Activated CD4-positive, alpha-beta T cell treated with anti-CD3 and anti-CD28 coated beads, Interleukin-2, amount 50 U/mL, for 24 hours (primary cell): ENCODE measurements around the gene ANTXR1.

ENCODE experiments used
- DNase-seq, 2 donors: peaks; one replicate each; pipeline ENCODE4 v3.0.0-alpha.2; 2020; ENCODE audit warnings: low read depth in 1 of 2, low spot score in 1 of 2

The ANTXR1 gene

DNA sequence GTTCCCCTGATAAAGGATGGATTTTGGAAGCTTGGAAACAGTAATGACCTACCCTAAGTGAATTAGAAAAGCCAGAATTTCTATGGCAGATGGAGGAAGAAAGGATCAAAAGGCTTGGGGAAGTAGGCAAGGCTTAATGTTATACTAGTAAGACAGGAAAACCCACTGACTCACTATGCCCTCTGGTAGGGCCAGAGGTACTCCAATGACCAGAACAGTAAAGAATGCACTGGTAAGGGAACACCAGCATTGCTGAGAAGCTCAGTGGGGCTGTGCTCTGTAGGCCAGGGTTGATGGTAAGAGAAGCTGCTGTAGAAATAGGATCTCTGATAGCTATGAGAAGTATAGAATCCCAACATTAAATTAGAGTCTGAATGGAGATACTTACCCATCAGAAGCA, 247.7 kb downstream of the ANTXR1 start:
- DNase-seq: no peak

GRCh38 chr2:69269330-69269729, 256.4 kb downstream of the ANTXR1 start:
- no peak for DNase-seq

- DNase-seq: no peak
Observed at GRCh38 chr2:69271831-69272257, 258.9 kb downstream of the ANTXR1 start.

GRCh38 chr2:69272803-69273471, 260.0 kb downstream of the ANTXR1 start:
- DNase-seq: no peak

- no peak for DNase-seq
Observed at GRCh38 chr2:69275490-69275889, 262.5 kb downstream of the ANTXR1 start.

- DNase-seq: no peak
Observed at GRCh38 chr2:69278366-69278765, 265.4 kb downstream of the ANTXR1 start.

- DNase-seq: no peak
Observed at GRCh38 chr2:69279211-69279610, 266.2 kb downstream of the ANTXR1 start.

DNA sequence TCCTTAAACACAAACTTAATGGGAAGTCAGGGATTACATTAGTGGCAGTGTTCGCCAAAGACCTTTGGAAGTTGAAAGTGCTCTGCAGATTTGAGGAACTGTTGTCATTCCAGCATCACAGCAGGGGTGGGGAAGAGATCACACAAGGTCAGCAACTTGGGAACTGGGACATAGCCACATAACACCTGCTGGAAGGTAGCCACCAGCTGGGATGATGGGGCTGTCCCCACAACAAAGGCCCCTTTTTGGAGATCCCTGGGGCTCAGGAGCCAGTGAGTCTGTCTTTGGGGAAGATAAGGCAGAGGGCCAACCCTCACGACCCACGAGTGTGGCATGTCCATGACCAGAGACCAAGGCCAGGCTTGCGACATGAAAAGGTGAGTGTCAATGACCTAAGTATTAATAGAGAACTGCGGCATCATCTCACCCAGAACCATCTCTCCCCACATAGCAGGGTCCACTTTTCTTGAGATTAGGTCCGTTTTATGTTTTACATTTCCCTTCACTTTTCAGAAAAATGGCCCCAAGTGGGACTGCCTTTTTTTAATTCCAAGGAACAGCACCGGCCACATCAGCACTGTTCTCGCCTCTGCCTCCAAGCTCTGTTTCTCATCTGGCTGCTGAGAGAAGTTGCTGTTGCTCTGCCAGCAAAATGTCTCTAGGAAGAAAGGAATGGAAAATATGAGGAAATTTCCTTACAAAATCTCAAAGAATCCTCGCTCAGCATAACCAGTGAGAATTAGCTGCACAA, 267.1 kb downstream of the ANTXR1 start:
- DNase-seq: no peak

- DNase-seq: no peak
Observed at GRCh38 chr2:69280796-69281412, 267.9 kb downstream of the ANTXR1 start.

- no peak for DNase-seq
Observed at GRCh38 chr2:69285379-69285894, 272.5 kb downstream of the ANTXR1 start.

GRCh38 chr2:69287544-69287943, 274.6 kb downstream of the ANTXR1 start:
- DNase-seq: no peak

GRCh38 chr2:69288429-69288828, 275.4 kb downstream of the ANTXR1 start:
- no peak for DNase-seq

- no peak for DNase-seq
Observed at GRCh38 chr2:69291004-69291650, 278.1 kb downstream of the ANTXR1 start.

DNA sequence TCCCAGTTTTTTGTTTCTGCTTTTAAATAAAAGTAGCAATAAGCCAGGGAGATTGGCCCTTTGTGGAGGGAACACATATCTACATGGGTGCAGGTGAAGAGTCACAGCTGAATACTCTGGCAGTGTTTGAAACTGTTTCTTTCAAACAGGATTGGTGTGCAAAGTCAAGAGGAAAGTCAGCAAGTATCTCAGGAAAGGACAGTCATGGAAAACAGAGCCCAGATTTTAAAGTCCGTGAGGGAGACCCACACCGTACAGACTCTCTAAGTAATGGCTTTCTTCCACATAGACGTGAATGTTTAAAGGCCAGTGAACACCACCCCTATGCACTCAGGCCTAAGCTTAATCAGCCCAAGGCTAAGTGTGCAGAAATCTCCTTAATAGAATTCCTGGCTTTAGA, 278.7 kb downstream of the ANTXR1 start:
- DNase-seq: no peak

DNA sequence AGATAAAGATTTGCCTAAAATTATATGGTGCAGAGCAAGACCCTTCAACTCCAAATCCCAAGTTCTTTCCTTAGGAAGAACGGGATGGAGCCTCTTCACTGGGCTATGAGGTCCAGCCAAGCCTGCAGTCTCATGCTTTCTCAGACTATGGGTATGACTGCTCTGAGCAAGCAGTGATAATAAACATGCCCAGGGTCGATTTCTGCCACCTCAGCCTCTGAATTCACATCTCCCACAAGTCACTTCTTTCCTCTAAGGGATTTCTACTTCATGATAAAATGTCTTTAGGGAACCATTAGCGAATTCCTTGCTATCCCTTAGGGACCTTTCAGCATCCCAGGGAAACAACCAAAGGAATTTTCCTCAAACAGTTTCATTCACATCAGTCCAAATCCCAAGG, 279.3 kb downstream of the ANTXR1 start:
- DNase-seq: no peak

- no peak for DNase-seq
Observed at GRCh38 chr2:69296421-69296820, 283.4 kb downstream of the ANTXR1 start.

GRCh38 chr2:69297216-69297615, 284.2 kb downstream of the ANTXR1 start:
- DNase-seq: no peak

DNA sequence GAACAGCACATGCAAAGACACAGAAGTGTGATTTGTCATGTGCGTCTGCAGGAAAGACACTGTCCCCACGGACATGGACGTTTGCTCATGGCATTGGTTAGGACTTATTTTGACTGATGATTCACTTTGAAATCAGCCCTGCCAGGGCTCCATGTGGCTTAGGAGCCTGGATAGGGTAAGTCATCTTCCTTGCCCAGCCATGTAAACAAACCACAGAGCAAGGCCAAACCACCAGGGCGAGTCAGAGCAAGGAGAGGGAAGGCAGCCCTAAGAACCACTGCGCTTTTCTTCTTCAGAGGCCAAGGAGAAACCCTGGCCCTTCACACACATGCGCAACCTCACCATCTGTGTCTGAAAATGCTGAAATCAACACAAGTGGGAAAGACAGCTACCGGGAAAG, 285.3 kb downstream of the ANTXR1 start:
- no peak for DNase-seq

GRCh38 chr2:69298862-69299261, 285.9 kb downstream of the ANTXR1 start:
- DNase-seq: no peak
